Mucosa of descending colon (tissue), 3 donors: ENCODE measurements around the gene HTT. TPM values are rescaled to one million over a fixed set of nuclear protein-coding genes. Genes with fewer than 3 reads are reported as not detected.

Experiments used
- ATAC-seq: fragments of 200-7000 bp; cut with Tn5 transposase; one replicate; pipeline ENCODE4 v1.9.1; 2020; ENCODE audit warnings: mild to moderate bottlenecking, moderate library complexity
- DNase-seq, 3 donors: peaks; one replicate each; pipeline ENCODE4 v3.0.0-alpha.2; 2020
- H3K36me3 ChIP-seq: fragments of 200-600 bp; one replicate; pipeline ENCODE4 v1.8.0; 2021; ENCODE audit warnings: low read depth, mild to moderate bottlenecking
- H3K4me1 ChIP-seq: fragments of 200-600 bp; one replicate; pipeline ENCODE4 v1.8.0; 2021; ENCODE audit warnings: low read depth, mild to moderate bottlenecking
- H3K4me3 ChIP-seq: fragments of 200-600 bp; one replicate; pipeline ENCODE4 v1.8.0; 2021; ENCODE audit warnings: mild to moderate bottlenecking
- H3K9me3 ChIP-seq: fragments of 200-600 bp; one replicate; pipeline ENCODE4 v1.8.0; 2021; ENCODE audit warnings: mild to moderate bottlenecking
- intact Hi-C, 2 donors: fragments of 100-400 bp; cut with DNase I in 1 of 2; cut with micrococcal nuclease in 1 of 2; formaldehyde crosslinking; loops; one replicate each; pipeline versions ENCODE4 v1.11.0 to v1.11.1; 2022; cut with DNase I, micrococcal nuclease
- total RNA-seq, 3 donors: library from RNA; stranded (reverse); fragmentation: NEBNext Ultra II Directional in 2 of 3; extraction: Animal tissue kit (Norgen Biotek cat#: 25700) in 2 of 3; gene quantifications; one replicate each; pipeline versions ENCODE4 v1.2.1 to v1.2.4, GENCODE V29; 2021 to 2023
- TF ChIP-seq, protein P1 (sequence below): fragments of 200-600 bp; IDR thresholded peaks from one replicate; pipeline ENCODE4 v1.8.0; 2022; ENCODE audit warnings: antibody characterized with exemption, mild to moderate bottlenecking
- donor health status: DM: no; HTN: no; CAD: no; lungs with moderate emphysema.
- donor health status: DM: no; HTN: no; CAD: no.
- donor health status: DM: no; HTN: yes; CAD: no.

The HTT gene
- total RNA-seq, 3 donors from 2014 or later = 51.3 to 71.8 (median 67.5) TPM

DNA sequence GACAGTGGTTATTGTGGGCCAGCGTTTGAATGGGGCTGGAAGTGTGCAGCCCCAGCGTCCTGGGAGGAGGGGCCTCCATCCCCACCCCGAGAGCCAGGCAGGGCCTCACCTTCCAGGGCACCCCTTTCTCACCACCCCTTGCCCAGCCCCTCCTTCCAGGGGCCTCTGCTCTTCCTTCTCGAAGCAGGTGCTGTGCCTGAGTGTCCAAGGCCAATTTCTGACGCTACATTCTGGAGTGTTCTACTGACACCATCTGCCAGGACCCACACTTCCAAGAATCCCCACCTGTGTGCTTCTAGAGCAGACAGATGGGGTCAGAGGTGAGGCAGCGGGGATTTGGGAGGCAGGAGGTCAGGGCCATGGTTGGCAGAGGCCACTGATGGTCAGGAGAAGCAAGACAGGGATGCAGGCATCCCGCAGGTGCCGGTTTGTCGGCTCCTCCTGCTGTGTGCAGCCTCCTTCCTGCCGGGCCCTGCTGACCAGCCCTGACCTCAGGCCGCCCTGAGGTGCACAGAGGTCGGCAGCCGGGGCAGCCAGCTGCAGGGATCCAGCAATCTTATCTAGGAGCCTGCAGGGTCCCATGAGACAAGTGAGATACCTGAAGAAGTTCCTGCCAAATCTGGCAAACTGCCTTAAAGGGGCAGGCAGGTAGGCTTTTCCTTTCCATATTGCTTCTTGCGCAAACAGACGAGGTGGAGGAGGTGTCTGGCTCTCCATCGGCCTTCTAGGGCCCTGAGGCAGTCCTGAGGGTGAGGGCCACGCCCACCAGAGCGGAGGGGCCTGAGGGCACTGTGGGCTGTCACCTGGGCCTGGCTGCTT lies 193.3 kb downstream of the HTT start:
- H3K4me3 ChIP-seq = no peak overlapping the region
- DNase-seq = no peak

DNA sequence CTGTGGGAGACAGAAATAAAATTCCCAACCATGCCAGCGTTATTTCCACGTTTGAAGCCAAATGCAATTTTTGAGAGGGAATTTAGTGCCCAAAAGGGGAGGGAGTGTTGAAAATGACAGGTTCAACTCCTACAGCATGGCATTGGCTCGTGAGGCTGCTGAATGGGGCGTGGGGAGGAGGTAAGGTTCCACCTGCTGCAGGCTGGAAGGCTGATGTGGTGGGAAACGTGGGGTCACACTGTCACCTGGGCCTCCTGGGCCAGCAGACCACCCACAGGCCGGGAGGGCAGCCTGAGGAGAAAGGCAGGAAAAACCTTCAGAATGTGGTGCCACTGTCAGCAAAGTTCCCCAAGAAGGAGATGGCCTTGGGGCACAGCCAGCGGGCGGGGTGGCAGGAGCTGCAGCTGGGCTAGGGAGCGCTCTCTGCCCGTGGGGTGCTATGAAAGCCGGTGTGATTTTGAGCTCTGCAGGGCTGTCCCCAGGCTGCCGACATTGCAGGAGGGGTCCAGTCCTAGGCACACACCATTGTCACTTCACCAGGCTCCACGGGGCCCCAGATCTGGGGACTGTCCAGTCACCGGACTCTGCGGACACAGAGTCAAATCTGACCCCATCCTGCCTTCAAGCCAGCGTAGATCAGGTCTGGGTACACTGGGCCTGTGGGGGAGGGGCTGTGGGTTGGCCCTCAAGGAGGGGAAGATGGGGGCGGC lies 194.1 kb downstream of the HTT start:
- ATAC-seq (no peak), DNase-seq (no peak)
- intact Hi-C loops = no loop called here
- Histone ChIP-seq H3K36me3 (no peaks in the 10 kb centered on the region), H3K9me3 (no peaks in the 10 kb centered on the region), H3K4me3 (no peak overlapping the region), H3K4me1 (no peaks in the 10 kb centered on the region)
- TF ChIP-seq, protein P1, sequence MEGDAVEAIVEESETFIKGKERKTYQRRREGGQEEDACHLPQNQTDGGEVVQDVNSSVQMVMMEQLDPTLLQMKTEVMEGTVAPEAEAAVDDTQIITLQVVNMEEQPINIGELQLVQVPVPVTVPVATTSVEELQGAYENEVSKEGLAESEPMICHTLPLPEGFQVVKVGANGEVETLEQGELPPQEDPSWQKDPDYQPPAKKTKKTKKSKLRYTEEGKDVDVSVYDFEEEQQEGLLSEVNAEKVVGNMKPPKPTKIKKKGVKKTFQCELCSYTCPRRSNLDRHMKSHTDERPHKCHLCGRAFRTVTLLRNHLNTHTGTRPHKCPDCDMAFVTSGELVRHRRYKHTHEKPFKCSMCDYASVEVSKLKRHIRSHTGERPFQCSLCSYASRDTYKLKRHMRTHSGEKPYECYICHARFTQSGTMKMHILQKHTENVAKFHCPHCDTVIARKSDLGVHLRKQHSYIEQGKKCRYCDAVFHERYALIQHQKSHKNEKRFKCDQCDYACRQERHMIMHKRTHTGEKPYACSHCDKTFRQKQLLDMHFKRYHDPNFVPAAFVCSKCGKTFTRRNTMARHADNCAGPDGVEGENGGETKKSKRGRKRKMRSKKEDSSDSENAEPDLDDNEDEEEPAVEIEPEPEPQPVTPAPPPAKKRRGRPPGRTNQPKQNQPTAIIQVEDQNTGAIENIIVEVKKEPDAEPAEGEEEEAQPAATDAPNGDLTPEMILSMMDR = no peak

More for the DNA sequence above, 193.3 kb downstream of the HTT start:
- intact Hi-C loops = no loop called here
- ATAC-seq = no peak
- Histone ChIP-seq H3K9me3 (no peaks in the 10 kb centered on the region), H3K36me3 (no peaks in the 10 kb centered on the region), H3K4me1 (no peaks in the 10 kb centered on the region)
- TF ChIP-seq, protein P1 = no peak

DNA sequence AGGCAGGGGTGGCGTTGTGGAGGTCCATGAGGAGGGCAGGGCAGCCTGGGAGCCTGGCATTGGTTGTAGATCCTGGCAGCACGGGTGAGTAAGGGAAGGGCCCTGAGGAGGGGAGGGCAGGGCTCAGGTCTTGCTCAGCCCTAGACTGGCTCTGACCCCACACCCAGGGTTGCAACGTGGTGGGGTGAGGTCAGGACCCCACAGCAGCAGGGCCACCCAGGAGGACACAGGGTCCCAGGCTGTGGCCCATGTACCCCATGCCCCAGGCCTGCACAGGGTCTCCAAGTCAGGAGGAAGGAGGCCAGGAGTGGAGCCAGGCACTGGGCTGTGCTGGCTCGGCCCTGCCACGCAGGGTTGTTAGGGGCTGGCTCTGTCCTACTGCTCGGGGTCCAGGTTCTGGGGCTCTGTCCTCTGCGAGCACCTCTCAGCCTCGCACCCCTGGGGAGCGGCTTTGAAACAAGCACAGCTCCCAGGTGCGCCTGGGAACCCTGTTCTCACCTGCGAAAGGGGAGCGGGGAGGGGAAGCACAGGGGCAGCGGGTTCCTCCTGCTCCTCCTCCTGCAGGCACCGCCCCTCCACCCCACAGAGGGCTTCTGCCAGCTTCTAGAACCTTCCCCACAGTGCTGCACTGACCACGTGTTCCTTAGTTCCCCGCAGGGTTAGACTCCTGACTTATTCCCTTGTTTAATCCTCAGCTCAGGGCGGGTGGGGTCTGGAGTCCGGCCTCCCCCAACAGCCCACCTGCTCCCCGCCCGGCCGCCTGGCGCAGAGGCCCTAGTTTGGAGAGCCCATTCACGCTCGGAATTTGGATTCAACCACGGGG lies 194.8 kb downstream of the HTT start:
- TF ChIP-seq, protein P1 = no peak
- H3K9me3 ChIP-seq = no peaks in the 10 kb centered on the region
- no peaks in the 10 kb centered on the region for H3K4me1 ChIP-seq
- H3K36me3 ChIP-seq = no peaks in the 10 kb centered on the region
- DNase-seq (no peak), ATAC-seq (no peak)
- no peak overlapping the region for H3K4me3 ChIP-seq
- intact Hi-C loops = no loop called here

DNA sequence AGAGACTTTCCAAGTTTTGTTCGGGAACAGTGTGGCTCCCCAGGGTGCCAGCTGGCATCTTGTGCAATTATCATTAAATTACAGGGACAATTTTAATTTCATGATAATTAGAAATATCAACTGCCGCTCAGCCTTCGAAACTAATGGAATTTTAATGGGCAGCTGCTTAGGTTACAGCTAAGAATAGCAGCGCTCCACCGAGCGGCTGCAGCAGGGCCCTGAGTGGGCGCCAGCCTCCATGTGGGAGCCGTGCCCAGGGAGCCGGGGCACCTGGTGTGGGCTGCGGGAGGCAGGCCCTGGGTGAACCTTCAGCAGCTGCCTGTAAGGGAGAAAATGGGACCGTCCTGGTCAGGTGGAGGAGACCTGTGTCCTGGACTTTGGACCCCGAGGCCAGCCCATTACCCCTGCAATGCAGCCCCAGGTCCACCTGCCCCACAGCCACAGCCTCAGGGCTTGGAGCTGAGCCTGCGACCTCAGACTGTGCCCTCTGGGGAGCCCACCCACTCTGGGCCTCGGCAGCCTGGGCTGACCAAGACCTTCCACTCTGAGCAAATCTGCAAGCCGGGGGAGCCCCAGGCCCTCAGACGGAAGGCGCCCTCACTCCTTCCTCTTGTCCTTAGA lies 195.6 kb downstream of the HTT start:
- intact Hi-C loops = no loop called here
- H3K9me3 ChIP-seq = no peaks in the 10 kb centered on the region
- TF ChIP-seq, protein P1 = no peak
- DNase-seq = no peak
- H3K4me1 ChIP-seq = no peaks in the 10 kb centered on the region
- no peak for ATAC-seq
- no peak overlapping the region for H3K4me3 ChIP-seq
- no peaks in the 10 kb centered on the region for H3K36me3 ChIP-seq

DNA sequence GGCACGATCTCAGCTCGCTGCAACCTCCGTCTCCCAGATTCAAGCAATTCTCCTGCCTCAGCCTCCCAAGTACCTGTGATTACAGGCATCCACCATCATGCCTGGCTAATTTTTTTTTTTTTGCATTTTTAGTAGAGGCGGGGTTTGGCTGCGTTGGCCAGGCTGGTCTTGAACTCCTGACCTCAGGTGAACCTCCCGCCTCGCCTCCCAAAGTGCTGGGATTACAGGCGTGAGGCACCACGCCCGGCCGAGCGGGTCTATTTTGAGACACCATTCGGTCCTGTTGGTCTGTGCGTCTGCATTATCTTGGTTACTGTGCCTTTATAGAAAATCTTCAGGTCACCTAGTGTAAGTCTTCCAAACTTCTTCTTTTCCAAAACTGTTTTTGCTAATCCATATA lies 196.7 kb downstream of the HTT start:
- TF ChIP-seq, protein P1 = no peak
- H3K9me3 ChIP-seq = no peaks in the 10 kb centered on the region
- no peak for ATAC-seq
- no peak for DNase-seq
- no peaks in the 10 kb centered on the region for H3K4me1 ChIP-seq
- H3K4me3 ChIP-seq = no peak overlapping the region
- intact Hi-C loops = no loop called here
- no peaks in the 10 kb centered on the region for H3K36me3 ChIP-seq
